Erythroblast (primary cell): ENCODE results near the gene TMEM259.

Source experiments
- DNase-seq, 2 experiments: peaks; one replicate each; lab custom pipeline; 2025; lab: John Stamatoyannopoulos, UW
- GATA1 ChIP-seq: IDR thresholded peaks from 2 replicates; pipeline ENCODE4 v1.6.1; 2011; ENCODE audit warnings: low read depth, mild to moderate bottlenecking, control low read depth, low read length, moderate library complexity
- POLR2A ChIP-seq: IDR thresholded peaks from 2 replicates; pipeline ENCODE4 v1.6.1; 2011; ENCODE audit warnings: mild to moderate bottlenecking, low read length

The TMEM259 gene

GRCh38 chr19:991174-991931 is 29.6 kb downstream of the TMEM259 start:
- DNase-seq: peak; percentile 82 to 83
- TF ChIP-seq POLR2A: no peak
- TF ChIP-seq GATA1: no peak

GRCh38 chr19:990746-991145 is 30.2 kb downstream of the TMEM259 start:
- TF ChIP-seq GATA1 (no peak), POLR2A (no peak)
- no peak for DNase-seq

DNA sequence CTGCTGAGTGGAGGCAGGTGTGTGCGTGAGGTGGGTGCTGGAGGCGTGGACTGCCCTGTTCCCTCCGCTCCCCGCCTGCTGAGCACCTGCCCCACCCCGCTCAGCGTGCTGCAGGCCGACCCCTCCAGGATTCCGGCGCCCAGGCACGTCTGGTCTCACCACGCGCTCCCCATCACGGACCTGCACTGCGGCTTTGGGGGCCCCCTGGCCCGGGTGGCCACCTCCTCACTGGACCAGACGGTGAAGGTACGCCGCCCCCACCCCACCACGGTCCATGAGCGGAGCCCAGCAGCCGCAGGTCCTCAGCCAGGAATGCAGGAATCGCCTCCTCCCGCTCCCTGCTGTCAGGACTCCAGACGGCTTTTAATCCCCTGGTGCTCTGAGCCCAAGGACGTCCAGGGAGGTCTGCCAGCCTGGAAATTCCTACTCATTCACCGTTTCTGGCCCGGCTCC is 30.8 kb downstream of the TMEM259 start:
- TF ChIP-seq POLR2A (no peak), GATA1 (no peak)

GRCh38 chr19:989381-990081 is 31.4 kb downstream of the TMEM259 start:
- no peak for TF ChIP-seq GATA1
- no peak for TF ChIP-seq POLR2A

More for the DNA sequence above, 30.8 kb downstream of the TMEM259 start:
- DNase-seq: no peak

GRCh38 chr19:988510-988909 is 32.4 kb downstream of the TMEM259 start:
- TF ChIP-seq GATA1 (no peak), POLR2A (no peak)
- DNase-seq: no peak

More at GRCh38 chr19:989381-990081, 31.4 kb downstream of the TMEM259 start:
- DNase-seq: no peak

DNA sequence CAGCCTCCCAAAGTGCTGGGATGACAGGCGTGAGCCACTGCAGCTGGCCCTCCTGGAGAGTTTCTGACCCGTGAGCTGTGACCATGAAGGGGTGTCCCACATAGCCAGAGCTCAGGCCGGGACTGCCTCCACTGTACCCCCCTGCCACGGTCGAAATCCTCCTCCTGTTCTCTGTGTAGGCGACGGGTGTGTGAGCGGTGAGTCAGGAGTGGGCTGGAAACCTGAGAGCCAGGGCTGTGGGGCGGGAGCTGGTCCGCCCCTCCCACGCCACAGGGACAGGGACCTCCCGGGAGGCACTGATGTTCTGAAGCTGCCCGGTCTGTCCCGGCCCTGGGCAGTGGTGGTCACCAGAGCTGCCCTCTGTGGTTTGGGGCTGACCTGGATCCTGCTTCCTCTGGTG is 32.8 kb downstream of the TMEM259 start:
- no peak for DNase-seq
- TF ChIP-seq POLR2A (no peak), GATA1 (no peak)

DNA sequence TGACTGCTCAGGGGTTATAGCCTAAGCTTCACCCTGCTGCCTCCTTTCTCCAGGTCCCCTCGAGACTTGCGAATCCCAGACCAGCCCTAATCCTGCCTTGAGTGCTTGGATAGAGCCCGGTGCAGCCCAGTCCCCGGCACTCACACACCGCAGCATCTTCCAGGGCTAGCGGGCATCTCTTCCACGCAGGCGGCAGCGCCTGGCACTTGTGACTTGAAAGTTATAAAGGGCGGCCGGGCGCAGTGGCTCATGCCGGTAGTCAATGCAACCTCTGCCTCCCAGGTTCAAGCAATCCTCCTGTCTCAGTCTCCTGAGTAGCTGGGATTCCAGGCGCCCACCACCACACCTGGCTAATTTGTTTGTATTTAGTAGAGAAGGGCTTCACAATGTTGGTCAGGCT is 34.8 kb downstream of the TMEM259 start:
- no peak for DNase-seq
- TF ChIP-seq POLR2A: no peak
- TF ChIP-seq GATA1: no peak

DNA sequence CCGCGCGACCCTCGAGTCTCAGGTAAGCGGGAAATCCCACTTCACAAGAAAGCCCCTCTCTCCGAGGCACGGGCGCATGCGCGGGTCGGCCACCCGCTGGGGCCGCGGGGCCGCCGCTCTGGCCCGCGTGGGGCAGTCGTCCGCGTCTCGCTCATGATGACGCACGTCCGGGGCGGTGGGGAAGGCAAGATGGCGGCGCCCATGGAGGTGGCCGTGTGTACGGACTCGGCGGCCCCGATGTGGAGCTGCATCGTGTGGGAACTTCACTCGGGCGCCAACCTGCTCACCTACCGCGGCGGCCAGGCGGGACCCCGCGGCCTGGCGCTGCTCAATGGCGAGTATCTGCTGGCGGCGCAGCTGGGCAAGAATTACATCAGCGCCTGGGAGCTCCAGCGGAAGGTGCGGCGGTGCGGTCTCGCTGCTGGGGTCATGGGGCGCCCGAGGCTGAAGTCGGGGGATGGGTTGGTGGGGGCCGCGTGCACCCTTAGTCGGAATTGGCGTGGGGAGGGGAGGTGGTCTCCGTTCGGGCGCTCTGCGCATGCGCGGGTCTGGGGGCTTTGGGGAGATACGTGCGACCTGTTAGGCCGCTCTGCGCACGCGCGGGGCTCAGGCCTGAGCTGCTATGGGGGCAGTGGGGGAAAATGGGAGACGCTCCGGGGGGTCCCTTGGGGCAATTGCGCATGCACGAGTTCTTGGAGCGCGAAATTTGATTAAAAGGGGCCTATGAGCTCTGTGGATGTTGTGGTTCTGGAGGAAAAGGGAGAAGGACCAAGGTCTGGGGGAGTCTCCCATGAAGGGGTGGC is 36.6 kb downstream of the TMEM259 start, which contains the start of gene WDR18:
WDR18 (plus strand) TSS at position 181 of the 803 bp plus-strand sequence; CDS start at position 190, 9 bp downstream.
- DNase-seq: peak; percentile 93 to 96
- TF ChIP-seq POLR2A (peak; percentile 74), GATA1 (no peak)

DNA sequence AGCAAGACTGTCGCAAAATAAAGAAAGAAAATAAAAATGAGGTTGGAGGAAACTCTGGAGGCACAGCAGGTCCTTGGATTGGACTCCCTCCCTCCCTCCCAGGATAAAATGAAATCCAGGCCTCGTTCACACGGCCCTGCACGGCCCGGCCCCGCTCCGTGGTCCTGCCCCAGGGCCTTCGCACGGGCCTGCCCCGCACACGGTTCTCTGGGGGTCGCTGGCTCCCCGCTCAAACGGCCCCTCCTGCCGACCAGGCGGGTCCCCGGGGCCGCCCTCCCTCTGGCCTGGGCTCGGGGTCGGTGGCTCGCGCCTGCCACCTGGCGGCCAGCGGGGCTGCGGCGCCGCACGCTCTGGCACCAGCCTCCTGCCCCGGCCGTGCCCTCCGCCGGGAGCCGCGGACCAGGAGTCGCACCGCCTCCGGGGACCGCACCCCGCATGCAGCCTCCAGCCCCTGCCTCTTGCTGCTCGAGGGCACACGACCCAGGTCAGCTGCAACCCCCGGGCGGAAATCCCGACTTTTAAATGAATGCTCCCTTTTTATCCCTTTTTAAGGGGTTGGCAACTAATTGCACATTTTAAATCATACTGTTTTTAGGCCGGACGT is 38.3 kb downstream of the TMEM259 start:
- peak; percentile 81 to 89 for DNase-seq
- no peak for TF ChIP-seq GATA1
- TF ChIP-seq POLR2A: no peak

GRCh38 chr19:980133-980998 is 40.6 kb downstream of the TMEM259 start:
- TF ChIP-seq POLR2A (no peak), GATA1 (no peak)

DNA sequence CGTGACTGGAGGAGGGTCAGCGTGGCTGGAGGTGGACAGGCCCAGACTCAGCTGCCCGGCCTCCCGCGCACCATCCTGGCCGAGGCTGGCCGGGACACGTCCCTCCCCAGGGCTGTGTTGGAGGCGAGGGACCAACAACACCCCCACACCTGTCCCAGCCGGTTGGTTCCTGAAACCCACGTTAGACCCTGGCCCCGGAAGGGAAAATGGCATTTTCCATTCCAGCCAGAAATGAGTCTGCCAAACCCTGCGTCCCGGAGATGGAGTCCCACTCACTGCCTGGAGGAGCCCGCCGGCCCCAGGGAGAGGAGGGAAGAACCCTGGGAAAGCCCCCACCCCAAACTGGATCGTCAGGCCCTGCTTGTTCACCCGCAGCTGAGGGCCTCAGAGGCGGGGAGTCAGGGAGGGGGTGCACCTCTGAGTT is 41.6 kb downstream of the TMEM259 start:
- no peak for DNase-seq
- TF ChIP-seq POLR2A (no peak), GATA1 (no peak)

More at GRCh38 chr19:980133-980998, 40.6 kb downstream of the TMEM259 start:
- no peak for DNase-seq

DNA sequence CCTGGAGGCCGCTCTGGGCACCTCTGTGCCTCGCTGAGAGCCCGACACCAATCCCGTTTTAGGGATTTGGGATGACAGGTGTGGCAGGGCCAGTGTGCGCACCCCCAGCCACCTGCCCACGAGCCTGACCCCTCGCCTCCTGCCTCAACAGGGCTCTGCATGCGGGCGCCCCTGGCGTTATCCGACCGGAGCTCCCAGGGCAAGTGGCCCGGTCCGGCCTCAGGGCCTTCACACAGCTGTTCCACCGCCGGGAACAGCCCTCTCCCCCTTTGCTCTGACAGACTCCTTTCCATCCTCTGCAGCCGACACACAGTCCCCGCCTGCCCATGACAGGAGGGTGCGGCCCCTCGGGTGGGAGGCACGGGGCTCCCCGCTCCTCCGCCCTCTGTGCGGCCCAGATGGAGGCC is 43.9 kb downstream of the TMEM259 start:
- no peak for TF ChIP-seq GATA1
- TF ChIP-seq POLR2A: no peak
- DNase-seq: no peak
